Retinal pigment epithelial cell (primary cell): ENCODE data around the gene CYP4V2.
"Not testable (repeated sequence)": the region's sequence is repeated elsewhere in the genome, so short reads cannot be mapped to it uniquely, and the experiment has no call there.

Source experiments
- DNase-seq: peaks from one replicate; pipeline ENCODE4 v3.0.0-alpha.2; 2010; ENCODE audit warnings: low read depth
- H3K4me3 ChIP-seq: 2 replicates; pipeline ENCODE4 v1.5.1; 2011; ENCODE audit warnings: mild to moderate bottlenecking, low read length, control low read depth, moderate library complexity
- TF ChIP-seq, protein P1 (sequence below): conservative IDR thresholded peaks from 2 replicates; pipeline ENCODE4 v1.5.1; 2011; ENCODE audit warnings: low read depth, low read length, control low read depth, inconsistent platforms

The CYP4V2 gene

DNA sequence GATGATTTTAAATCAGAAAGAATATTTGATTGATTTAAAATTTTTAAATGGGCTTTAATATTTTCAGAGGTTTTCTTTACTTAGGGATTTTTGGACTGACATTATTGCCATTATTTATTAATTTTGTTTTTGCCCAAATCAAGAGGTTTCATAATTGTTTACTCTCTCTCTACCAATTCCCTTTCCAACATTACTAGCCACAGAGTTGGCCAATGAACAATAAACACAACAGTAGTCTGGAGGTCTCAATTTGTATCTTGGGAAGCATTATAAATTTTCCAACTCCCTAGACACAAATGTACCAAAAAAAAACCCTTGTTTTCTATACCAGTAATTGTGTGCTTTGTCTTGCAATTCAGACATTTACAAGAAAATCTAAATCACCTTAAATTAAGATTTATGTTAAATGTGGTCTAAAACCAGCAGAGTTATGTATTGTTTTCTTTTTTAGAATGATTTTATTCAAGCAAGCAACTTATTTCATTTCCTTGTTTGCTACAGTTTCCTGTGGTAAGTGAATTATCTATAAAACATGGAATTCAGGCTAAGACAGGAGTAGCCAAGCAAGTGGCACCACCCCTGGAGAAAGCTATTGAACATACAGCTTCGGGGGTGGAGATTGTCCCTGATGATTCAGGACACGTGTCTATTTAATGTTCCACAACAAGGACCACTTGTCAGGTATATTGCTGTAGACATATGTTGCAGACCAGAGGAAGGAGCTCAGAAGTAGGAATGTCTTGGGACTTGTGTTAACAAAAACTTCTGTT lies 36.6 kb downstream of the CYP4V2 start:
- H3K4me3 ChIP-seq = no peak overlapping the region
- DNase-seq = no peak
- TF ChIP-seq, protein P1, sequence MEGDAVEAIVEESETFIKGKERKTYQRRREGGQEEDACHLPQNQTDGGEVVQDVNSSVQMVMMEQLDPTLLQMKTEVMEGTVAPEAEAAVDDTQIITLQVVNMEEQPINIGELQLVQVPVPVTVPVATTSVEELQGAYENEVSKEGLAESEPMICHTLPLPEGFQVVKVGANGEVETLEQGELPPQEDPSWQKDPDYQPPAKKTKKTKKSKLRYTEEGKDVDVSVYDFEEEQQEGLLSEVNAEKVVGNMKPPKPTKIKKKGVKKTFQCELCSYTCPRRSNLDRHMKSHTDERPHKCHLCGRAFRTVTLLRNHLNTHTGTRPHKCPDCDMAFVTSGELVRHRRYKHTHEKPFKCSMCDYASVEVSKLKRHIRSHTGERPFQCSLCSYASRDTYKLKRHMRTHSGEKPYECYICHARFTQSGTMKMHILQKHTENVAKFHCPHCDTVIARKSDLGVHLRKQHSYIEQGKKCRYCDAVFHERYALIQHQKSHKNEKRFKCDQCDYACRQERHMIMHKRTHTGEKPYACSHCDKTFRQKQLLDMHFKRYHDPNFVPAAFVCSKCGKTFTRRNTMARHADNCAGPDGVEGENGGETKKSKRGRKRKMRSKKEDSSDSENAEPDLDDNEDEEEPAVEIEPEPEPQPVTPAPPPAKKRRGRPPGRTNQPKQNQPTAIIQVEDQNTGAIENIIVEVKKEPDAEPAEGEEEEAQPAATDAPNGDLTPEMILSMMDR = no peak

DNA sequence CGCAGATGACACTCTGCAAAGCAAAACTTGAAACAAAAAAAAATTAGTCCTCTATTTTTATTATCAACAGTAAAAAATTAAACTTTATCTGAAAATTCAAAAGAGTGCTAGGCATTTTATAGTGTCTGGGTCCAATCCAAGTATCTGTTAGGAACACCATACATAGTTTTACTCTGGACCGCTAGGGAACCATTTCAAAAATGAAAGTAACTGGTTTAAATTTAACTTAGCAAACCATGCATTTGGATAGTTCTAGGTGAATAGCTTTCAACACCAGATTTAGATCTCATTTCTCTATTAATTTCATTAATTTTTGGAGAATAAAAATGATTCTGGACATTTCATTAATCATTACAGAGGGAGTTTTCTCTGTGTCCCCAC lies 37.1 kb downstream of the CYP4V2 start:
- H3K4me3 ChIP-seq = no peak overlapping the region
- DNase-seq = no peak
- TF ChIP-seq, protein P1 = no peak

DNA sequence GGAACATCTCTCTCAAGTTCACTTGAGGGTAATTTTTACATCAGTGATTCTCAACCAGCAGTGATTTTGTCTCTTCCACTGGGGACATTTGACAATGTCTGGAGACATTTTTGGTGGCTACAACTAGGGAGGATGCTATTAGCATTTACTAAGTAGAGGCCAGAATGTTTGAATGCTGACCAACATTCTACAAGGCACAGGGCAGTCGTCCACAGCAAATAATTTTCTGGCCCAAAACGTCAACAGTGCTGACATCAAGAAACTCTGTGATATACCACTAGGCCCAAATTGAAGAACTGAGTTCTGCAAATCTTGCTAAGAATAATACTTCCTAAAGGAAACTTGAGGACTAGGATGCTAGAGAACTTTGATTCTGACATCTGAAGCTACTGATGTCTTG lies 43.0 kb downstream of the CYP4V2 start:
- DNase-seq = no peak
- TF ChIP-seq, protein P1 = no peak
- no peak overlapping the region for H3K4me3 ChIP-seq

DNA sequence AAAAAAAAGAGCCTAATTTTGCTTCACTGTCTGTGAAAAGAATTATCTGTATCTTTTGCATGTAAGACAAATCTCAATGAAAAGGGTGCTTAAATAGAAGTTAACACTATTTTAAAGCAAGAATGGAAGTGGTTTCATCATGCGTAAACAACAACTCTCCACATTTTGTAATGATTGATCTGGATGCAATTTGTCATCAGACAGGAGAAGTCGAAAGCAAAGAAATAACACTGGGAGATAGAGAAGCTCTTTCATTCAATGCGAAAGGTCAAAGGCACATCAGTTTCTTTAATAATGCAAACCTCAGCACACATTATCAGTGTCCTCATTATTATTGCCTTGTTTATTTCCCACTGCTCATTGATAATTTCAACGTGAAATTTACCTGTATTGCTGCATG lies 44.8 kb downstream of the CYP4V2 start:
- DNase-seq = no peak
- no peak overlapping the region for H3K4me3 ChIP-seq
- TF ChIP-seq, protein P1 = no peak

DNA sequence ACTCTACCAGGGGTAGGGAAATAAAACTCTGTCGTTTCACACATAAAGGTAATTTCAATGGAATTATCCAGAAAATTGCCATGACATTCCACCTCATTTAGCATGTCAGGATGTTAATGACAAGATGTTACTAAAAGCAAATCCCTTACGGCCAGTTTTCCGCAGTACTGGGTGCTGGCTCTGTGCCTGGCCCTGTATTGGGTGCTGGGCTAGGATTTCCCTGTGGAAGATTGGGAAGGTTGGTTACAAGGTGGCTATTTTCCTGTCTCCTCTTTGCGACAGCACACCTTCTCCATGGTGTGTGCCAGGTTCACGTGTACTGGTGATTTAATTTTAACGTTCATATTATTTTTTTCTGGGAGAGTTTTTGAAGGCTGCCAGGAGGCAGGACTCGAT lies 49.1 kb downstream of the CYP4V2 start:
- no peak overlapping the region for H3K4me3 ChIP-seq
- TF ChIP-seq, protein P1 = no peak
- DNase-seq = no peak

DNA sequence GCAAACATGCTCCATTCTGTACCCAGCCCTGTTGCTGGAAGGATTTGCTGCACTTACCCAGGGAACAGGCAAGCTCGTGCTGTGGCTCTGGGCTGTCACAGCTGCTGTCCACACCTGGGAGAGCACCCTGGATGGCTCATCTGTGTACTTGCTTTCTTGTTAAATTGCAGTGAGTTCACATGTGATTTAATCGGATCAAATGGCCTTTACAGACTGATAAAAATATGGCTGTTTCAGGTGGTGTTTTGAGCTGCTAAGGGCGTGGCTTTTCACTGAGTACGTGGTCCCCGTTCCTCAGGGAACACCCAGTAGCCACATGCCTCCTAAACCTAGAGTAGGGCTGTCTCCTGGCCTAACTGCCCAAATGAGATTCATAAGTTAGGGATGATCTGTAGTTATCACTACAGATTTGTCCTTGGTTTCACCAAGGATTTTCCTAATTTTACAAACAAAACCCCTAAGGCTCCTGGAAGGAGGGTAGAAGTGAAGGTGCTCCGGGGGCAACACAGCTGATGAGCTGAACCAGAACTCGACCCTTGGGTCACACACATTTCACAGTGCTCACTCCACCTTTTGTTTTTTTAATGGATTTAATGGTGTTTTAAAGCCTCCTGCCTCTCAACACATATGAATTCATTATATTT lies 49.6 kb downstream of the CYP4V2 start:
- H3K4me3 ChIP-seq = no peak overlapping the region
- DNase-seq = no peak
- TF ChIP-seq, protein P1 = no peak

DNA sequence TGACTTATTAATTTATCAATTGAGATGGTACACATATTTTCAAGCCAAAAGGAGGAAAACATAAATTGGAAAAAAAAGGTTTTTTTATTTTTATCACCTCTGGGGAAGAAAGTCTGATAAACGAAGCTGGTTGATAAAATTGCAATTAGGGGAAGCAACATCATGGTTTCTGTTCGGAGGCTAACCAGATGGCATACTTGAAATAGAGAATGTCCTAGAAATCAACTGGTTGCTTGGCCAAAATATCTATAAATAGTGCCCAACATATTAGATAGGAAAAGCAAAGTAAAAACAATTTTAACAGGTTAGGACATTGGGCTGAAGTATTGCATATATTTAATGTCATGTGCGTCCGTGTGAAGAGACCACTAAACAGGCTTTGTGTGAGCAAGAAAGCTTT lies 50.2 kb downstream of the CYP4V2 start:
- H3K4me3 ChIP-seq = no peak overlapping the region
- TF ChIP-seq, protein P1 = no peak
- no peak for DNase-seq

DNA sequence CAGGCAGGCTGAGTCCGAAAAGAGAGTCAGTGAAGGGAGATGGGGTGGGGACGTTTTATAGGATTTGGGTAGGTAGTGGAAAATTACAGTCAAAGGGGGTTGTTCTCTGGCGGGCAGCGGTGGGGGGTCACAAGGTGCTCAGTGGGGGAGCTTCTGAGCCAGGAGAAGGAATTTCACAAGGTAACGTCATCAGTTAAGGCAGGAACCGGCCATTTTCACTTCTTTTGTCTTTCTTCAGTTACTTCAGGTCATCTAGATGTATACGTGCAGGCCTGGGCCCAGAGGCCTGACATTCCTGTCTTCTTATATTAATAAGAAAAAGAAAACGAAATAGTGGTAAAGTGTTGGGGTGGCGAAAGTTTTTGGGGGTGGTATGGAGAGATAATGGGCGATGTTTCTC lies 50.7 kb downstream of the CYP4V2 start:
- DNase-seq, H3K4me3 ChIP-seq: not testable (repeated sequence)
